ENCODE measurements around the gene RNF144A. TPM values are rescaled to one million over a fixed set of nuclear protein-coding genes. Genes with fewer than 3 reads are reported as not detected.

Gene RNF144A
- total RNA-seq, 1 experiment from 2014 or later, result 10.6 TPM

- Histone ChIP-seq H3K79me1 (ENCODE audit: insufficient read depth, low read depth, low read length, poor library complexity, severe bottlenecking) (no peaks in the 10 kb centered on the region), H3K27ac (ENCODE audit: insufficient read length, low read depth, low read length) (no peak overlapping the region), H3K23ac (ENCODE audit: insufficient read length, low read depth, low read length) (no peak overlapping the region), H3K9me3 (ENCODE audit: control insufficient read depth, low read depth, low read length) (no peaks in the 10 kb centered on the region), H2BK15ac (ENCODE audit: low read depth, low read length) (no peak overlapping the region), H3K4me1 (ENCODE audit: insufficient read depth, low read length) (no peaks in the 10 kb centered on the region), H2BK20ac (ENCODE audit: low read depth, low read length, poor library complexity, severe bottlenecking) (no peak overlapping the region), H4K8ac (replicated peaks; ENCODE audit: insufficient read length, low read depth, low read length) (no peak overlapping the region), H4K20me1 (ENCODE audit: control insufficient read depth, insufficient read depth, insufficient read length) (no peaks in the 10 kb centered on the region), H3K4me2 (ENCODE audit: insufficient read depth, insufficient read length, low read length) (no peak overlapping the region), H3K4ac (ENCODE audit: low read depth, low read length) (no peak overlapping the region), H2BK120ac (ENCODE audit: low read depth, low read length, poor library complexity, severe bottlenecking) (no peak overlapping the region), H3T11ph (ENCODE audit: low read length) (no peak overlapping the region), H3K18ac (ENCODE audit: insufficient read length, low read depth, low read length) (no peak overlapping the region), H2AK5ac (ENCODE audit: insufficient read length, low read length) (no peak overlapping the region), H2BK12ac (ENCODE audit: insufficient read length, low read depth, low read length) (no peak overlapping the region), H3K56ac (ENCODE audit: insufficient read length, low read depth, low read length) (no peak overlapping the region), H3K79me2 (ENCODE audit: insufficient read depth, low read length) (no peaks in the 10 kb centered on the region), H4K5ac (ENCODE audit: insufficient read length, low read depth, low read length) (no peak overlapping the region), H3K9ac (ENCODE audit: extremely low read depth, insufficient read length, low read length) (no peak overlapping the region), H2AFZ (ENCODE audit: low read length) (no peak overlapping the region), H3K14ac (ENCODE audit: insufficient read depth, low read length) (no peak overlapping the region), H3K23me2 (ENCODE audit: insufficient read length, low read depth, low read length, poor library complexity, severe bottlenecking) (no peaks in the 10 kb centered on the region), H3K27me3 (ENCODE audit: insufficient read depth, low read length) (no peaks in the 10 kb centered on the region), H4K91ac (ENCODE audit: insufficient read length, low read depth, low read length) (no peak overlapping the region), H2BK5ac (ENCODE audit: insufficient read length, low read length) (no peak overlapping the region)
- Mint-ChIP-seq H3K27ac (no peak overlapping the region), H3K9me3 (no peaks in the 10 kb centered on the region), H3K27me3 (ENCODE audit: low read depth) (no peaks in the 10 kb centered on the region), H3K4me1 (no peaks in the 10 kb centered on the region; a peak in 1 of 4 replicates), H3K36me3 (ENCODE audit: insufficient read depth in 1 of 3, low read depth in 3 of 3) (no peaks in the 10 kb centered on the region), H3K4me3 (no peak overlapping the region)
- DNase-seq, result no peak
- no CpG with 5 or more reads among the region's 4 CpGs for WGBS (ENCODE audit: extremely low coverage, insufficient read length, low lambda C conversion rate)
- TF ChIP-seq, protein P1, sequence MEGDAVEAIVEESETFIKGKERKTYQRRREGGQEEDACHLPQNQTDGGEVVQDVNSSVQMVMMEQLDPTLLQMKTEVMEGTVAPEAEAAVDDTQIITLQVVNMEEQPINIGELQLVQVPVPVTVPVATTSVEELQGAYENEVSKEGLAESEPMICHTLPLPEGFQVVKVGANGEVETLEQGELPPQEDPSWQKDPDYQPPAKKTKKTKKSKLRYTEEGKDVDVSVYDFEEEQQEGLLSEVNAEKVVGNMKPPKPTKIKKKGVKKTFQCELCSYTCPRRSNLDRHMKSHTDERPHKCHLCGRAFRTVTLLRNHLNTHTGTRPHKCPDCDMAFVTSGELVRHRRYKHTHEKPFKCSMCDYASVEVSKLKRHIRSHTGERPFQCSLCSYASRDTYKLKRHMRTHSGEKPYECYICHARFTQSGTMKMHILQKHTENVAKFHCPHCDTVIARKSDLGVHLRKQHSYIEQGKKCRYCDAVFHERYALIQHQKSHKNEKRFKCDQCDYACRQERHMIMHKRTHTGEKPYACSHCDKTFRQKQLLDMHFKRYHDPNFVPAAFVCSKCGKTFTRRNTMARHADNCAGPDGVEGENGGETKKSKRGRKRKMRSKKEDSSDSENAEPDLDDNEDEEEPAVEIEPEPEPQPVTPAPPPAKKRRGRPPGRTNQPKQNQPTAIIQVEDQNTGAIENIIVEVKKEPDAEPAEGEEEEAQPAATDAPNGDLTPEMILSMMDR (conservative IDR thresholded peaks at IDR 0.05), result no peak
Measured at GRCh38 chr2:7004636-7005035, 87.4 kb downstream of the RNF144A start.

All from H9 (cell line).